NCI-H2227 (cell line): Measurements from ENCODE around the gene LILRA5.
"Not testable (repeated sequence)": the region's sequence is repeated elsewhere in the genome, so short reads cannot be mapped to it uniquely, and the experiment has no call there.

Experiments used
- DNase-seq: peaks from one replicate; lab custom pipeline; 2025; ENCODE audit not compliant: unreplicated experiment; lab: John Stamatoyannopoulos, UW

Gene LILRA5

GRCh38 chr19:54307389-54308020, 5.5 kb downstream of the LILRA5 start:
- no peak for DNase-seq

GRCh38 chr19:54305141-54305540, 7.8 kb downstream of the LILRA5 start:
- no peak for DNase-seq

- DNase-seq, result no peak
Measured at GRCh38 chr19:54302257-54302656, 10.7 kb downstream of the LILRA5 start.

GRCh38 chr19:54299515-54299914, 13.5 kb downstream of the LILRA5 start:
- no peak for DNase-seq

GRCh38 chr19:54299126-54299498, 13.9 kb downstream of the LILRA5 start:
- no peak for DNase-seq

- DNase-seq, result no peak
Measured at GRCh38 chr19:54298357-54299125, 14.4 kb downstream of the LILRA5 start.

- DNase-seq, result no peak
Measured at GRCh38 chr19:54297759-54298305, 15.1 kb downstream of the LILRA5 start.

GRCh38 chr19:54294539-54294938, 18.4 kb downstream of the LILRA5 start:
- DNase-seq, result no peak

- not testable (repeated sequence) for DNase-seq
Measured at GRCh38 chr19:54289160-54289559, 23.8 kb downstream of the LILRA5 start.

- no peak for DNase-seq
Measured at GRCh38 chr19:54287456-54287855, 25.5 kb downstream of the LILRA5 start.

- not testable (repeated sequence) for DNase-seq
Measured at GRCh38 chr19:54286283-54286682, 26.7 kb downstream of the LILRA5 start.

GRCh38 chr19:54285427-54286056, 27.4 kb downstream of the LILRA5 start:
- not testable (repeated sequence) for DNase-seq

GRCh38 chr19:54282686-54283470, 30.1 kb downstream of the LILRA5 start:
- no peak for DNase-seq

- not testable (repeated sequence) for DNase-seq
Measured at GRCh38 chr19:54281729-54282075, 31.3 kb downstream of the LILRA5 start.

- DNase-seq, result no peak
Measured at GRCh38 chr19:54281007-54281728, 31.8 kb downstream of the LILRA5 start, which contains the start of gene LILRB2. LILRB2 (minus strand) TSS chr19:54281110; CDS start chr19:54280496, 614 bp downstream.

- DNase-seq, result not testable (repeated sequence)
Measured at GRCh38 chr19:54280441-54280840, 32.5 kb downstream of the LILRA5 start.

GRCh38 chr19:54280025-54280424, 32.9 kb downstream of the LILRA5 start:
- DNase-seq, result not testable (repeated sequence)

GRCh38 chr19:54279406-54279962, 33.5 kb downstream of the LILRA5 start:
- no peak for DNase-seq

GRCh38 chr19:54278571-54279195, 34.3 kb downstream of the LILRA5 start:
- not testable (repeated sequence) for DNase-seq

GRCh38 chr19:54278056-54278455, 34.9 kb downstream of the LILRA5 start:
- DNase-seq, result not testable (repeated sequence)
